Endothelial cell of umbilical vein (primary cell): Measurements from ENCODE around the gene PHB1. TPM values are rescaled to one million over a fixed set of nuclear protein-coding genes. Genes with fewer than 3 reads are reported as not detected.
A peak's percentile ranks its signal among the peaks of the same experiment; 100 is the strongest.

ENCODE experiments used
- BruUV-seq: library from RNA; stranded (reverse); fragments of 400-500 nt; replicated peaks from 2 replicates; lab custom pipeline; 2021; lab: Mats Ljungman, UMichigan
- CTCF ChIA-PET: fragments of 300-600, 350-600 bp; sonication (Branson Sonifier 250); formaldehyde crosslinking; loops from one replicate; lab custom pipeline; 2021; ENCODE audit warnings: antibody characterized with exemption, inconsistent platforms; lab: Charles Lee
- POLR2A ChIA-PET: fragments of 300-600, 350-600 bp; sonication (Branson Sonifier 250); formaldehyde crosslinking; loops from one replicate; lab custom pipeline; 2021; ENCODE audit warnings: antibody characterized with exemption, inconsistent platforms; lab: Charles Lee
- DNase-seq: peaks from one replicate; pipeline ENCODE4 v3.0.0-alpha.2; 2011; ENCODE audit warnings: low read depth, low spot score
- FAIRE-seq: peaks from 2 replicates; lab custom pipeline; 2011; peaks lifted over from hg19 to GRCh38; lab: Jason Lieb, UNC
- H2AFZ ChIP-seq: 2 replicates; pipeline ENCODE4 v1.6.0; 2012; ENCODE audit warnings: low read depth, low read length, control low read depth, inconsistent platforms
- H3K27ac ChIP-seq: 2 replicates; pipeline ENCODE4 v1.5.1; 2011; ENCODE audit warnings: low read depth, mild to moderate bottlenecking, control low read depth, low read length, moderate library complexity; ENCODE audit not compliant: insufficient read depth
- H3K27me3 ChIP-seq, 2 experiments: 2 replicates each; pipeline versions ENCODE4 v1.6.0 to v1.6.1; 2011; ENCODE audit warnings: low read length in 2 of 2, mixed read lengths in 1 of 2; ENCODE audit not compliant: control insufficient read depth in 2 of 2, insufficient read depth in 2 of 2
- H3K36me3 ChIP-seq, 2 experiments: 2 replicates in 1 of 2; 3 replicates in 1 of 2; pipeline ENCODE4 v1.5.1; 2011; ENCODE audit warnings: low read length in 2 of 2, mild to moderate bottlenecking in 1 of 2, moderate library complexity in 1 of 2; ENCODE audit not compliant: control insufficient read depth in 2 of 2, insufficient read depth in 2 of 2; ENCODE audit errors: extremely low read depth in 1 of 2
- H3K4me1 ChIP-seq: 3 replicates; pipeline ENCODE4 v1.5.1; 2011; ENCODE audit warnings: mild to moderate bottlenecking, low read length; ENCODE audit not compliant: control insufficient read depth, insufficient read depth; ENCODE audit errors: extremely low read depth
- H3K4me2 ChIP-seq: 2 replicates; pipeline ENCODE4 v1.6.1; 2011; ENCODE audit warnings: low read length, control low read depth, mixed read lengths; ENCODE audit not compliant: insufficient read depth
- H3K4me3 ChIP-seq, 3 experiments: fragments of 200-600 bp in 1 of 3; sonication (generic), shearing (Covaris generic) in 1 of 3; replicated peaks in 1 of 3; 2 replicates each; pipeline ENCODE4 v1.5.1; 2011 to 2016; ENCODE audit warnings: control low read depth in 3 of 3, low read length in 3 of 3, mild to moderate bottlenecking in 2 of 3, inconsistent platforms in 1 of 3, low read depth in 1 of 3, moderate library complexity in 1 of 3; ENCODE audit not compliant: insufficient read depth in 1 of 3
- H3K79me2 ChIP-seq: 2 replicates; pipeline ENCODE4 v1.6.0; 2012; ENCODE audit warnings: low read length, inconsistent platforms; ENCODE audit not compliant: control insufficient read depth, insufficient read depth
- H3K9ac ChIP-seq: replicated peaks from 2 replicates; pipeline ENCODE3; 2011; ENCODE audit warnings: low read length, control low read depth; ENCODE audit not compliant: insufficient read depth; ENCODE audit errors: extremely low read depth
- H3K9me1 ChIP-seq: replicated peaks from 3 replicates; pipeline ENCODE4 v1.6.0; 2011; ENCODE audit warnings: mild to moderate bottlenecking, low read length; ENCODE audit not compliant: control insufficient read depth, insufficient read depth; ENCODE audit errors: extremely low read depth
- H3K9me3 ChIP-seq: replicated peaks from 2 replicates; pipeline ENCODE4 v1.5.1; 2012; ENCODE audit warnings: low read length, inconsistent platforms; ENCODE audit not compliant: control insufficient read depth, insufficient read depth
- H4K20me1 ChIP-seq: replicated peaks from 2 replicates; pipeline ENCODE3; 2011; ENCODE audit warnings: mild to moderate bottlenecking, low read length; ENCODE audit not compliant: control insufficient read depth, insufficient read depth; ENCODE audit errors: extremely low read depth
- EZH2 ChIP-seq: IDR thresholded peaks from 2 replicates; pipeline ENCODE4 v1.6.1; 2012; ENCODE audit warnings: borderline replicate concordance, low read depth, mild to moderate bottlenecking, moderate library complexity, low read length, inconsistent platforms; ENCODE audit not compliant: severe bottlenecking
- FOS ChIP-seq: IDR thresholded peaks from 2 replicates; pipeline ENCODE4 v1.6.1; 2011; ENCODE audit warnings: mild to moderate bottlenecking, low read length, moderate library complexity, borderline replicate concordance; ENCODE audit not compliant: insufficient read depth
- GATA2 ChIP-seq: IDR thresholded peaks from 2 replicates; pipeline ENCODE4 v1.7.0; 2011; ENCODE audit warnings: low read depth, mild to moderate bottlenecking, moderate library complexity, mixed read lengths, low read length; ENCODE audit not compliant: insufficient read length, insufficient read depth
- JUN ChIP-seq: IDR thresholded peaks from 2 replicates; pipeline ENCODE4 v1.6.1; 2011; ENCODE audit warnings: borderline replicate concordance, low read depth; ENCODE audit not compliant: insufficient read length, insufficient read depth
- MYC ChIP-seq: IDR thresholded peaks from one replicate; pipeline ENCODE4 v1.6.1; 2011; ENCODE audit warnings: mild to moderate bottlenecking, low read depth, low read length
- POLR2A ChIP-seq: IDR thresholded peaks from 2 replicates; pipeline ENCODE4 v1.6.1; 2012; ENCODE audit warnings: low read depth, mild to moderate bottlenecking, control low read depth, low read length
- POLR2AphosphoS5 ChIP-seq: IDR thresholded peaks from 2 replicates; pipeline ENCODE4 v1.6.1; 2012; ENCODE audit warnings: low read depth, mild to moderate bottlenecking, control low read depth, low read length, moderate library complexity; ENCODE audit not compliant: insufficient read depth
- dilution Hi-C: fragments of 300-500 bp; cut with MboI; formaldehyde crosslinking; loops from one replicate; pipeline ENCODE4 v1.15.0; 2019; ENCODE audit warnings: low sequenced_read_pairs; ENCODE audit not compliant: extremely low pct_ligation_motif_present
- intact Hi-C: fragments of 100-400 bp; cut with micrococcal nuclease; formaldehyde crosslinking; loops from one replicate; pipeline ENCODE4 v1.10.0; 2022
- polyA plus RNA-seq, 4 experiments: library from polyadenylated mRNA; depleted of rRNA in 3 of 4; stranded (reverse) in 3 of 4; unstranded in 1 of 4; fragments of >200 nt; gene quantifications; 2 replicates each; pipeline versions ENCODE4 v1.2.1 to v1.2.3, GENCODE V29; 2011 to 2012; ENCODE audit warnings: missing spikeins in 1 of 4
- total RNA-seq: library from RNA; stranded (reverse); gene quantifications from 2 replicates; pipeline ENCODE4 v1.2.3, GENCODE V29; 2021
- TF ChIP-seq, protein P1 (sequence below), 2 donors: IDR thresholded peaks; 1 replicate in 1 of 2; 2 replicates in 1 of 2; pipeline ENCODE4 v1.5.1; 2011; ENCODE audit warnings: low read length in 2 of 2, mild to moderate bottlenecking in 2 of 2, moderate library complexity in 2 of 2, control low read depth in 1 of 2, inconsistent platforms in 1 of 2, low read depth in 1 of 2; ENCODE audit not compliant: insufficient read depth in 1 of 2; ENCODE audit errors: extremely low read depth in 1 of 2
- TF ChIP-seq, protein P2 (sequence below): IDR thresholded peaks from 2 replicates; pipeline ENCODE4 v1.6.1; 2011; ENCODE audit not compliant: insufficient read depth, insufficient read length

PHB1 gene
- total and polyA plus RNA-seq, 2 donors (not counting 3 experiments of a cell fraction or from before 2014, with no cell fraction given), result 222 to 287 TPM

DNA sequence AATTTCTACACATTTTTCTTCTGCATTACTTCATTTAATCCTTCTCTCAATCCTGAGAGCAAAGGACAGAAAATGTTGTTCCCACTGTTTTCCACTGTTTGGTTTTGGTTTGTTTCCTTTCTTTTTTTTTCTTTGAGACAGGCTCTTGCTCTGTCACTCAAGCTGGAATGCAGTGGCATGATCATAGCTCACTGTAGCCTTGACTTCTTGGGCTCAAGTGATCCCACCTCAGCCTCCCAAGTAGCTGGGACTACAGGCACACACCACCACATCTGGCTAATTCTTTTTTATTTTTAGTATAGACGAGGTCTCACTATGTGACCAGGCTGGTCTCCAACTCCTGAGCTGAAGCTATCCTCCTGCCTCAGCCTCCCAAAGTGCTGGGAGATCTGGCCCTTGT, 45.6 kb downstream of the PHB1 start:
- ChIA-PET POLR2A (no interaction called here), CTCF (interaction anchor here (0.9 to 3.8 kb wide), 18 partner anchors 9 to 79 kb away, joined by 3 to 36 read pairs (median 6); no protein-coding TSS in a partner anchor)
- Histone ChIP-seq H4K20me1 (no peaks in the 10 kb centered on the region), H3K79me2 (no peaks in the 10 kb centered on the region), H3K4me2 (no peak overlapping the region), H3K4me1 (no peaks in the 10 kb centered on the region), H3K36me3 (no peaks in the 10 kb centered on the region), H3K4me3 (no peak overlapping the region), H2AFZ (no peak overlapping the region), H3K27ac (no peak overlapping the region), H3K27me3 (no peaks in the 10 kb centered on the region), H3K9me3 (no peaks in the 10 kb centered on the region), H3K9ac (no peak overlapping the region), H3K9me1 (no peaks in the 10 kb centered on the region)
- TF ChIP-seq JUN, result no peak
- no peak for TF ChIP-seq GATA2
- TF ChIP-seq MYC, result no peak
- no peak for TF ChIP-seq POLR2A
- TF ChIP-seq, protein P1, sequence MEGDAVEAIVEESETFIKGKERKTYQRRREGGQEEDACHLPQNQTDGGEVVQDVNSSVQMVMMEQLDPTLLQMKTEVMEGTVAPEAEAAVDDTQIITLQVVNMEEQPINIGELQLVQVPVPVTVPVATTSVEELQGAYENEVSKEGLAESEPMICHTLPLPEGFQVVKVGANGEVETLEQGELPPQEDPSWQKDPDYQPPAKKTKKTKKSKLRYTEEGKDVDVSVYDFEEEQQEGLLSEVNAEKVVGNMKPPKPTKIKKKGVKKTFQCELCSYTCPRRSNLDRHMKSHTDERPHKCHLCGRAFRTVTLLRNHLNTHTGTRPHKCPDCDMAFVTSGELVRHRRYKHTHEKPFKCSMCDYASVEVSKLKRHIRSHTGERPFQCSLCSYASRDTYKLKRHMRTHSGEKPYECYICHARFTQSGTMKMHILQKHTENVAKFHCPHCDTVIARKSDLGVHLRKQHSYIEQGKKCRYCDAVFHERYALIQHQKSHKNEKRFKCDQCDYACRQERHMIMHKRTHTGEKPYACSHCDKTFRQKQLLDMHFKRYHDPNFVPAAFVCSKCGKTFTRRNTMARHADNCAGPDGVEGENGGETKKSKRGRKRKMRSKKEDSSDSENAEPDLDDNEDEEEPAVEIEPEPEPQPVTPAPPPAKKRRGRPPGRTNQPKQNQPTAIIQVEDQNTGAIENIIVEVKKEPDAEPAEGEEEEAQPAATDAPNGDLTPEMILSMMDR (IDR thresholded peaks at IDR 0.05; ENCODE audit: extremely low read depth in 1 of 2, insufficient read depth in 1 of 2, low read depth in 1 of 2, low read length in 2 of 2), result no peak
- TF ChIP-seq, protein P2, sequence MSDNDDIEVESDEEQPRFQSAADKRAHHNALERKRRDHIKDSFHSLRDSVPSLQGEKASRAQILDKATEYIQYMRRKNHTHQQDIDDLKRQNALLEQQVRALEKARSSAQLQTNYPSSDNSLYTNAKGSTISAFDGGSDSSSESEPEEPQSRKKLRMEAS, result no peak
- no peak for TF ChIP-seq POLR2AphosphoS5
- TF ChIP-seq EZH2, result no peak
- TF ChIP-seq FOS, result no peak
- dilution Hi-C loops, result no loop called here
- peak; percentile 91 for FAIRE-seq
- no TSS peak for BruUV-seq
- intact Hi-C loops, result no loop called here
- DNase-seq, result no peak
